IMR-90 (cell line): Measurements from ENCODE around the gene LRRC15. TPM values are rescaled to one million over a fixed set of nuclear protein-coding genes. Genes with fewer than 3 reads are reported as not detected.

Experiments
- ATAC-seq: fragments of 200-7000 bp; cut with Tn5 transposase; 2 replicates; pipeline ENCODE4 v1.9.1; 2020; ENCODE audit warnings: low read depth, mild to moderate bottlenecking, moderate library complexity
- BruUV-seq: library from RNA; stranded (reverse); fragments of 400-500 nt; replicated peaks from 2 replicates; lab custom pipeline; 2021; lab: Mats Ljungman, UMichigan
- CTCF ChIA-PET: fragments of 300-600 bp; formaldehyde crosslinking; extraction: SDS; loops from one replicate; lab custom pipeline; 2021; ENCODE audit warnings: antibody characterized with exemption; lab: Yijun Ruan, JAX
- POLR2A ChIA-PET: fragments of 300-600 bp; sonication (Branson Sonifier 250); formaldehyde crosslinking; loops from one replicate; lab custom pipeline; 2022; ENCODE audit warnings: antibody characterized with exemption; ENCODE audit not compliant: unreplicated experiment; lab: Charles Lee
- DNase-seq: peaks from one replicate; pipeline ENCODE4 v3.0.0; 2013
- H2AFZ ChIP-seq: replicated peaks from 2 replicates; pipeline ENCODE3; 2013; ENCODE audit warnings: low read length, mild to moderate bottlenecking; ENCODE audit not compliant: poor library complexity
- H2AK5ac ChIP-seq: 2 replicates; pipeline ENCODE4 v1.6.1; 2013; ENCODE audit warnings: low read depth, low read length, inconsistent platforms
- H2AK9ac ChIP-seq: replicated peaks from 2 replicates; pipeline ENCODE3; 2013; ENCODE audit warnings: mild to moderate bottlenecking, low read depth, low read length, moderate library complexity; ENCODE audit not compliant: poor library complexity
- H2BK120ac ChIP-seq: 2 replicates; pipeline ENCODE4 v1.6.1; 2013; ENCODE audit warnings: low read depth, low read length, inconsistent platforms
- H2BK15ac ChIP-seq: 3 replicates; pipeline ENCODE4 v1.6.1; 2013; ENCODE audit warnings: low read depth, low read length, inconsistent platforms
- H2BK20ac ChIP-seq: 2 replicates; pipeline ENCODE4 v1.6.1; 2013; ENCODE audit warnings: low read depth, mild to moderate bottlenecking, inconsistent platforms, low read length, moderate library complexity
- H2BK5ac ChIP-seq: 2 replicates; pipeline ENCODE4 v1.6.1; 2013; ENCODE audit warnings: mild to moderate bottlenecking, low read depth, low read length, inconsistent platforms; ENCODE audit not compliant: poor library complexity, severe bottlenecking
- H3K14ac ChIP-seq: replicated peaks from 2 replicates; pipeline ENCODE4 v1.6.1; 2013; ENCODE audit warnings: low read depth, low read length, inconsistent platforms
- H3K18ac ChIP-seq: 2 replicates; pipeline ENCODE4 v1.6.1; 2013; ENCODE audit warnings: low read depth, low read length, control low read depth
- H3K23ac ChIP-seq: 2 replicates; pipeline ENCODE4 v1.6.1; 2013; ENCODE audit warnings: low read depth, low read length, inconsistent platforms
- H3K27ac ChIP-seq: 2 replicates; pipeline ENCODE4 v1.5.1; 2013; ENCODE audit warnings: mild to moderate bottlenecking, control low read depth, low read length; ENCODE audit not compliant: insufficient read depth
- H3K27me3 ChIP-seq: 2 replicates; pipeline ENCODE4 v1.6.1; 2013; ENCODE audit warnings: low read length; ENCODE audit not compliant: control insufficient read depth, insufficient read depth
- H3K36me3 ChIP-seq: 2 replicates; pipeline ENCODE4 v1.6.1; 2013; ENCODE audit warnings: low read length, mixed read lengths; ENCODE audit not compliant: control insufficient read depth, insufficient read depth
- H3K4ac ChIP-seq: 2 replicates; pipeline ENCODE4 v1.6.1; 2013; ENCODE audit warnings: low read depth, low read length, inconsistent platforms
- H3K4me1 ChIP-seq: 2 replicates; pipeline ENCODE4 v1.6.1; 2013; ENCODE audit warnings: low read length, mixed read lengths; ENCODE audit not compliant: control insufficient read depth, insufficient read depth
- H3K4me2 ChIP-seq: 2 replicates; pipeline ENCODE4 v1.6.1; 2013; ENCODE audit warnings: low read depth, mild to moderate bottlenecking, control low read depth, low read length, moderate library complexity
- H3K4me3 ChIP-seq: 2 replicates; pipeline ENCODE4 v1.5.1; 2013; ENCODE audit warnings: low read depth, mild to moderate bottlenecking, control low read depth, low read length, moderate library complexity; ENCODE audit not compliant: insufficient read depth
- H3K56ac ChIP-seq: 2 replicates; pipeline ENCODE4 v1.6.1; 2013; ENCODE audit warnings: low read length, inconsistent platforms; ENCODE audit not compliant: insufficient read depth; ENCODE audit errors: extremely low read depth
- H3K79me1 ChIP-seq, 2 experiments: 2 replicates each; pipeline ENCODE4 v1.6.1; 2013; ENCODE audit warnings: low read length in 2 of 2, inconsistent platforms in 1 of 2, low read depth in 1 of 2
- H3K9ac ChIP-seq: 2 replicates; pipeline ENCODE4 v1.6.1; 2013; ENCODE audit warnings: low read depth, low read length, control low read depth
- H3K9me1 ChIP-seq: 2 replicates; pipeline ENCODE4 v1.6.1; 2013; ENCODE audit warnings: low read length, inconsistent platforms; ENCODE audit not compliant: insufficient read depth
- H3K9me3 ChIP-seq: 2 replicates; pipeline ENCODE4 v1.6.1; 2013; ENCODE audit warnings: low read length; ENCODE audit not compliant: control insufficient read depth, insufficient read depth
- H4K20me1 ChIP-seq: 2 replicates; pipeline ENCODE4 v1.6.1; 2013; ENCODE audit warnings: low read length, inconsistent platforms; ENCODE audit not compliant: insufficient read depth
- H4K5ac ChIP-seq: 2 replicates; pipeline ENCODE4 v1.6.1; 2013; ENCODE audit warnings: mild to moderate bottlenecking, low read depth, low read length, control low read depth
- H4K8ac ChIP-seq, 2 experiments: 2 replicates each; pipeline ENCODE4 v1.6.1; 2013; ENCODE audit warnings: low read depth in 2 of 2, low read length in 2 of 2, control low read depth in 1 of 2, inconsistent platforms in 1 of 2
- H4K91ac ChIP-seq: 2 replicates; pipeline ENCODE4 v1.6.1; 2013; ENCODE audit warnings: low read depth, low read length, inconsistent platforms; ENCODE audit not compliant: insufficient read depth
- CEBPB ChIP-seq: IDR thresholded peaks from 2 replicates; pipeline ENCODE4 v1.6.1; 2012; ENCODE audit warnings: low read depth, low read length, improper control_type of control experiment
- CHD1 ChIP-seq: IDR thresholded peaks from 2 replicates; pipeline ENCODE4 v1.6.1; 2012; ENCODE audit warnings: low read depth, low read length, improper control_type of control experiment
- RAD21 ChIP-seq: IDR thresholded peaks from 2 replicates; pipeline ENCODE4 v1.6.1; 2012; ENCODE audit warnings: low read length, improper control_type of control experiment
- RCOR1 ChIP-seq: IDR thresholded peaks from 2 replicates; pipeline ENCODE4 v1.6.1; 2012; ENCODE audit warnings: mild to moderate bottlenecking, low read length, improper control_type of control experiment; ENCODE audit not compliant: insufficient replicate concordance
- WGBS, 2 experiments: methylation state at CpG; one replicate each; pipeline versions ENCODE4 v1.1.5 to v1.1.7; 2013; ENCODE audit warnings: missing lambda C conversion rate in 2 of 2; ENCODE audit not compliant: insufficient read length in 1 of 2; ENCODE audit errors: extremely low coverage in 2 of 2; 5-methylcytosine and 5-hydroxymethylcytosine counted together
- dilution Hi-C: fragments of 300-500 bp; cut with HindIII; formaldehyde crosslinking; loops from one replicate; pipeline ENCODE4 v1.14.3; 2018; ENCODE audit warnings: low sequenced_read_pairs; ENCODE audit not compliant: unreplicated experiment
- in situ Hi-C: fragments of 300-500 bp; cut with MboI; formaldehyde crosslinking; loops from 3 replicates; pipeline ENCODE4 v1.14.3; 2019; ENCODE audit warnings: low sequenced_read_pairs, inconsistent platforms, mixed read lengths
- intact Hi-C: fragments of 100-400 bp; cut with micrococcal nuclease; formaldehyde crosslinking; loops from 2 replicates; pipeline ENCODE4 v1.10.0; 2022
- polyA plus RNA-seq, 3 experiments: library from polyadenylated mRNA; depleted of rRNA; stranded (reverse); fragments of >200 nt; gene quantifications; 2 replicates each; pipeline ENCODE4 v1.2.3, GENCODE V29; 2012; ENCODE audit warnings: low replicate concordance in 1 of 3
- total RNA-seq: library from RNA; depleted of rRNA; stranded (reverse); fragments of >200 nt; gene quantifications from 2 replicates; pipeline ENCODE4 v1.2.3, GENCODE V29; 2012

Gene LRRC15
- total and polyA plus RNA-seq, 2 of the 4 experiments (the other 2 are of a cell fraction) = 2.5 to 9.0 TPM

DNA sequence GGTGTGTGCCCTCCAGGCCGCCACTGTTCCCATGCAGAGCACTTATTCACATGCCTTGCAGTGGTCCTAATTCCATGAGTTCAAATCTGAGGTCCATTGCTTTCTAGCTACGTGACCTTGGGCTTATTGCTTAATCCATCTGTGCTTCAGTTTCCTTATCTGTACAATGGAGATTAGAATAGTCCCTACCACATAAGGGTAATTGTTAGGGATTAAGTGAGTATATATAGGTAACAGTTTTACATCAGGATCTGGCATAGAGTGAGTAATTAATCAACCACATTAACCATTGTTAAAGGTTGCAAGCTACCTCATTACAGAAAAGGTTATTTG is 26.0 kb downstream of the LRRC15 start:
- no CpG with 5 or more reads among the region's 2 CpGs for WGBS, 2 experiments
- dilution Hi-C loops = no loop called here
- DNase-seq (no peak), ATAC-seq (peak; percentile 16)
- peak overlapping the region; percentile 52 for H2BK5ac ChIP-seq
- H3K4me1 ChIP-seq = peaks cover 8% of the 10 kb centered on the region
- no peak overlapping the region for H3K23ac ChIP-seq
- TF ChIP-seq RAD21 (no peak), RCOR1 (no peak), CHD1 (no peak), CEBPB (peak; percentile 62)
- ChIA-PET CTCF (interaction anchor here (0.6 to 2.1 kb wide), 26 partner anchors 8 to 1351 kb away, joined by 3 to 18 read pairs (median 3); partner anchors contain the start of gene LRRC15), POLR2A (no interaction called here)
- no peak overlapping the region for H3K4me3 ChIP-seq
- H4K5ac ChIP-seq = no peak overlapping the region
- no peaks in the 10 kb centered on the region for H4K20me1 ChIP-seq
- H2BK15ac ChIP-seq = 0 out of 3 replicates have a peak overlapping the region, but pooled peaks have one; percentile 33
- H4K8ac ChIP-seq = no peak overlapping the region
- no peak overlapping the region for H3K27ac ChIP-seq
- intact Hi-C loops = no loop called here
- H3K9ac ChIP-seq = no peak overlapping the region
- H2AK5ac ChIP-seq = no peak overlapping the region
- H3K9me1 ChIP-seq = peaks cover 8% of the 10 kb centered on the region
- H3K27me3 ChIP-seq = no peaks in the 10 kb centered on the region
- no peak overlapping the region; the same call in 1 of the 2 replicates for H4K91ac ChIP-seq
- H2BK120ac ChIP-seq = peak overlapping the region; percentile 74
- no peaks in the 10 kb centered on the region for H3K36me3 ChIP-seq
- in situ Hi-C loops = loop anchor here (25.0 kb wide), 1 partner anchor 519 kb away; no protein-coding TSS in a partner anchor
- no peak overlapping the region for H2AK9ac ChIP-seq
- H3K18ac ChIP-seq = no peak overlapping the region
- BruUV-seq = no TSS peak
- no peak overlapping the region for H3K56ac ChIP-seq
- no peak overlapping the region for H3K4me2 ChIP-seq
- H3K4ac ChIP-seq = peak overlapping the region; percentile 37; the same call in 1 of the 2 replicates
- H2AFZ ChIP-seq = peak overlapping the region; percentile 46
- H3K9me3 ChIP-seq = no peaks in the 10 kb centered on the region
- no peak overlapping the region for H3K14ac ChIP-seq
- H3K79me1 ChIP-seq = no peaks in the 10 kb centered on the region
- peak overlapping the region; percentile 52; the same call in 1 of the 2 replicates for H2BK20ac ChIP-seq
